Measurements from ENCODE around the gene TK1.

DNA sequence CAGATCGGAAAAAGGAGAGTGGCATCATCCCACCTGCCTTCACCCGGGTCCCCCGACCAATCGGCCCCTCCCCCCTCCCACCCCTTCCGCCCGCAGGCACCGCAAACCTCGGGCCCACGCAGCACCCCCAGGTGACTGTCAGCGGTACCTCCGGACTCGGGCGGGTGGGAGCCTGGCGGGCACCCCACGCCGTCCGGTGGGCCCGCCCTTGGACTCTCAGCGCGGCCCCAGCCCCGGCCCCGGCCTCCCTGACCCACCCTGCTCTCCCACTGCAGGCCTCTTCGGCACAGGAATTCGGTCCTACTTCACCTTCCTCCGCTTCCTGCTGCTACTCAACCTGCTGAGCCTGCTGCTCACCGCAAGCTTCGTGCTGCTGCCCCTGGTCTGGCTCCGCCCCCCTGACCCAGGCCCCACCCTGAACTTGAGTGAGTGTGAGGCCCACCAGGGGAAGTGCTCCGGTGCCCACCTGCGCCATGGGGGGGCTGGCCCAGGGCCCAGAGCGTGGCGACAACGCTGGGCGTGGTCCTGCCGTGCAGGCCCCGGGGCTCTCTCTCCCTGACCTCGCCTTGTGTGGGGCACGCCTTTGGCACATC, 54.7 kb downstream of the TK1 start:
- TF ChIP-seq CTCF (IDR thresholded peaks at IDR 0.05) = no peak
- TF ChIP-seq POLR2A (IDR thresholded peaks at IDR 0.05) = no peak

Data from heart left ventricle (tissue), 13 donors.